HCT116 (cell line): ENCODE measurements around the gene KCNE5.

ENCODE experiments used
- POLR2A ChIP-seq: IDR thresholded peaks from 2 replicates; pipeline ENCODE4 v1.7.0; 2011; ENCODE audit warnings: borderline replicate concordance; ENCODE audit not compliant: insufficient read depth, insufficient read length; ENCODE audit errors: extremely low read depth
- POLR2AphosphoS5 ChIP-seq: IDR thresholded peaks from 2 replicates; pipeline ENCODE4 v1.6.1; 2011; ENCODE audit warnings: mild to moderate bottlenecking, low read depth, low read length, moderate library complexity
- SIN3A ChIP-seq: IDR thresholded peaks from 2 replicates; pipeline ENCODE4 v1.6.1; 2012; ENCODE audit warnings: low read depth
- SP1 ChIP-seq: IDR thresholded peaks from 2 replicates; pipeline ENCODE4 v1.6.1; 2012; ENCODE audit warnings: low read depth
- TF ChIP-seq, protein P1 (sequence below), 3 experiments: fragments of 200-600 bp in 1 of 3; sonication (generic) in 1 of 3; IDR thresholded peaks in 2 of 3; conservative IDR thresholded peaks in 1 of 3; 2 replicates each; pipeline ENCODE4 v1.5.1; 2012 to 2017; ENCODE audit warnings: low read depth in 2 of 3, low read length in 2 of 3, antibody characterized with exemption in 1 of 3, borderline replicate concordance in 1 of 3, control low read depth in 1 of 3, mild to moderate bottlenecking in 1 of 3, mixed read lengths in 1 of 3, mixed run types in 1 of 3, moderate library complexity in 1 of 3; ENCODE audit not compliant: insufficient read depth in 1 of 3
- TF ChIP-seq, protein P2 (sequence below): IDR thresholded peaks from 2 replicates; pipeline ENCODE4 v1.6.1; 2012

DNA sequence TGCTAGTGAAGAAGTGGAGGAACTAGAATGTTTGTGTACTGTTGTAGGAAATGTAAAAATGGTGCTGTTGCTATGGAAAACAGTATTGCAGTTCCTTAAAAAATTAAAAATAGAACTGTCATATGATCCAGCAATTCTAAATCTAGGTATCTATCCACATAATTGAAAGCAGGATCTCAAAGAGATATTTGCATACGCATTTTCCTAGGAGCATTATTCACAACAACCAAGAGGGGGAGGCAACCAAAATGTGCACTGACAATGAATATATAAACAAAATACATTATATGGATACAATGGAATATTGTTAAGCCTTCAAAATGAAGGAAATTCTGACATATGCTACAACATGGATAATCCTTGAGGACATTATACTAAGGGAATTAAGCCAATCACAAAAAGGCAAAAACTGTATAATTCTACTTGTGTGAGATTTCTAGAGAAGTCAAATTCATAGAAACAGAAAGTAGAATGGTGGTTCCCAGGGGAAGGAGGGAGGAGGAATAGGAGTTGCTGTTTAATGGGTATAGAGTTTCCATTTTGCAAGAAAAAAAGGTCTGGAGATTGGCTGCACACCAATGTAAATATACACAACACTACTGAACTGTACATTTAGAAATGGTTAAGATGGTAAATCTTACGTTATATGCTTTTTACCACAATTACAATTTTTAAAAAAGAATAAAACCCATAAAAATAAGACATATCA is 35.6 kb upstream of the KCNE5 start:
- TF ChIP-seq POLR2A (no peak), SIN3A (no peak), POLR2AphosphoS5 (no peak), SP1 (no peak)
- TF ChIP-seq, protein P1, sequence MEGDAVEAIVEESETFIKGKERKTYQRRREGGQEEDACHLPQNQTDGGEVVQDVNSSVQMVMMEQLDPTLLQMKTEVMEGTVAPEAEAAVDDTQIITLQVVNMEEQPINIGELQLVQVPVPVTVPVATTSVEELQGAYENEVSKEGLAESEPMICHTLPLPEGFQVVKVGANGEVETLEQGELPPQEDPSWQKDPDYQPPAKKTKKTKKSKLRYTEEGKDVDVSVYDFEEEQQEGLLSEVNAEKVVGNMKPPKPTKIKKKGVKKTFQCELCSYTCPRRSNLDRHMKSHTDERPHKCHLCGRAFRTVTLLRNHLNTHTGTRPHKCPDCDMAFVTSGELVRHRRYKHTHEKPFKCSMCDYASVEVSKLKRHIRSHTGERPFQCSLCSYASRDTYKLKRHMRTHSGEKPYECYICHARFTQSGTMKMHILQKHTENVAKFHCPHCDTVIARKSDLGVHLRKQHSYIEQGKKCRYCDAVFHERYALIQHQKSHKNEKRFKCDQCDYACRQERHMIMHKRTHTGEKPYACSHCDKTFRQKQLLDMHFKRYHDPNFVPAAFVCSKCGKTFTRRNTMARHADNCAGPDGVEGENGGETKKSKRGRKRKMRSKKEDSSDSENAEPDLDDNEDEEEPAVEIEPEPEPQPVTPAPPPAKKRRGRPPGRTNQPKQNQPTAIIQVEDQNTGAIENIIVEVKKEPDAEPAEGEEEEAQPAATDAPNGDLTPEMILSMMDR (IDR thresholded peaks at IDR 0.05 in 2 of 3, conservative IDR thresholded peaks at IDR 0.05 in 1 of 3; ENCODE audit: borderline replicate concordance in 1 of 3, insufficient read depth in 1 of 3, low read depth in 2 of 3, low read length in 2 of 3), result no peak
- TF ChIP-seq, protein P2, sequence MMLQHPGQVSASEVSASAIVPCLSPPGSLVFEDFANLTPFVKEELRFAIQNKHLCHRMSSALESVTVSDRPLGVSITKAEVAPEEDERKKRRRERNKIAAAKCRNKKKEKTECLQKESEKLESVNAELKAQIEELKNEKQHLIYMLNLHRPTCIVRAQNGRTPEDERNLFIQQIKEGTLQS, result no peak
